Transverse colon (tissue), 4 donors: ENCODE data around the gene SYT14. TPM values are rescaled to one million over a fixed set of nuclear protein-coding genes. Genes with fewer than 3 reads are reported as not detected.
"Not testable (repeated sequence)": the region's sequence is repeated elsewhere in the genome, so short reads cannot be mapped to it uniquely, and the experiment has no call there.

Experiments used
- DNase-seq: peaks from one replicate; pipeline ENCODE4 v3.0.0-alpha.2; 2019
- H3K27ac ChIP-seq, 4 donors: fragments of 200-600 bp; sonication (generic); 2 replicates each; pipeline ENCODE4 v1.5.1; 2016 to 2018; ENCODE audit warnings: inconsistent platforms in 4 of 4
- H3K27me3 ChIP-seq: fragments of 200-600 bp; sonication (generic); 2 replicates; pipeline ENCODE4 v1.5.1; 2017; ENCODE audit warnings: inconsistent platforms
- H3K36me3 ChIP-seq, 4 donors: fragments of 200-600 bp; sonication (generic); 2 replicates each; pipeline ENCODE4 v1.5.1; 2017 to 2019; ENCODE audit warnings: inconsistent platforms in 4 of 4
- H3K4me1 ChIP-seq, 4 donors: fragments of 200-600 bp; sonication (generic); 2 replicates each; pipeline ENCODE4 v1.5.1; 2017 to 2020; ENCODE audit warnings: inconsistent platforms in 4 of 4
- H3K4me3 ChIP-seq, 4 donors: fragments of 200-600 bp; sonication (generic); 1 replicate in 1 of 4; 2 replicates in 3 of 4; pipeline versions ENCODE4 v1.5.1 to v1.6.1; 2017 to 2019; ENCODE audit warnings: inconsistent platforms in 4 of 4
- H3K9me3 ChIP-seq, 2 donors: fragments of 200-600 bp; sonication (generic); 2 replicates each; pipeline ENCODE4 v1.5.1; 2017 to 2019; ENCODE audit warnings: inconsistent platforms in 2 of 2
- CTCF ChIP-seq, 5 experiments: fragments of 200-600 bp in 3 of 5; fragments of 450-650 bp in 2 of 5; sonication (generic) in 3 of 5; IDR thresholded peaks; 1 replicate in 2 of 5; 2 replicates in 3 of 5; pipeline ENCODE4 v1.5.1; 2016 to 2017; ENCODE audit warnings: antibody characterized with exemption in 5 of 5, inconsistent platforms in 3 of 5, mild to moderate bottlenecking in 2 of 5, moderate library complexity in 1 of 5
- EP300 ChIP-seq: sonication (generic); formaldehyde crosslinking; IDR thresholded peaks from one replicate; pipeline ENCODE4 v1.6.1; 2017; ENCODE audit warnings: antibody characterized with exemption, low read depth
- POLR2A ChIP-seq: fragments of 450-650 bp; IDR thresholded peaks from one replicate; pipeline ENCODE4 v1.6.1; 2016; ENCODE audit warnings: antibody characterized with exemption, mild to moderate bottlenecking, moderate library complexity
- POLR2AphosphoS5 ChIP-seq, 3 donors: sonication (generic); formaldehyde crosslinking; IDR thresholded peaks; one replicate each; pipeline ENCODE4 v1.6.1; 2016; ENCODE audit warnings: antibody characterized with exemption in 3 of 3
- WGBS, 2 donors: methylation state at CpG; one replicate each; pipeline ENCODE4 v1.1.5; 2018; ENCODE audit warnings: low coverage in 1 of 2; 5-methylcytosine and 5-hydroxymethylcytosine counted together
- in situ Hi-C, 4 donors: fragments of 200-750 bp; cut with MboI; loops; one replicate each; pipeline versions ENCODE4 v1.15.0 to v1.15.1; 2017; ENCODE audit warnings: low sequenced_read_pairs in 3 of 4, low pct_ligation_motif_present in 1 of 4, low pct_unique_long_range_greater_than_20kb in 1 of 4
- intact Hi-C: fragments of 100-400 bp; cut with DNase I; formaldehyde crosslinking; loops from one replicate; pipeline ENCODE4 v1.15.1; 2023; ENCODE audit warnings: low total_unique reads
- total RNA-seq, 4 donors: library from RNA; depleted of rRNA; stranded (reverse); fragments of >200 nt; gene quantifications; one replicate each; pipeline ENCODE4 v1.1.0, GENCODE V29; 2016

SYT14 gene
- under 1 TPM in 1 of 4 donors, not detected in 3; under 0.01 TPM for total RNA-seq

GRCh38 chr1:209937996-209938959, at the start of gene SYT14:
Gene SYT14, plus strand, starts transcription at chr1:209938217. Its CDS starts 48 bp downstream, at chr1:209938265.
- Histone ChIP-seq H3K4me3 (peak within 1 kb of the TSS in 2 of 4 donors; percentile 14 to 33), H3K36me3 (no peaks in the 10 kb centered on the region), H3K27ac (no peak within 1 kb of the TSS), H3K27me3 (peaks cover 56% of the 10 kb centered on the region), H3K4me1 (peaks cover 0 to 3% (median 0%) of the 10 kb centered on the region in 4 donors), H3K9me3 (no peaks in the 10 kb centered on the region)
- in situ Hi-C loops: no loop called here
- WGBS, 2 donors: 22 to 34% methylated on average over 1 to 67 of the region's 98 CpGs
- TF ChIP-seq CTCF (IDR thresholded peaks at IDR 0.05) (no peak), POLR2A (no peak), EP300 (no peak), POLR2AphosphoS5 (IDR thresholded peaks at IDR 0.05) (no peak)
- intact Hi-C loops: no loop called here
- no peak for DNase-seq

- in situ Hi-C loops, H3K9me3 ChIP-seq, H3K36me3 ChIP-seq, H3K27ac ChIP-seq, DNase-seq, intact Hi-C loops, H3K27me3 ChIP-seq, H3K4me3 ChIP-seq, H3K4me1 ChIP-seq: not testable (repeated sequence)
- 77 to 87% methylated on average over 12 to 31 of the region's 31 CpGs for WGBS, 2 donors
Measured at GRCh38 chr1:209888291-209889076, 49.5 kb upstream of the SYT14 start.

- intact Hi-C loops: no loop called here
- Histone ChIP-seq H3K4me1 (no peaks in the 10 kb centered on the region), H3K27ac (no peak overlapping the region), H3K9me3 (no peaks in the 10 kb centered on the region), H3K27me3 (no peaks in the 10 kb centered on the region), H3K4me3 (no peak overlapping the region), H3K36me3 (no peaks in the 10 kb centered on the region)
- no peak for DNase-seq
- WGBS, 2 donors: 97% methylated on average over 30 of the region's 35 CpGs; no CpG with 5 or more reads in 1 of the 2 donors
- in situ Hi-C loops: no loop called here
- no peak for TF ChIP-seq EP300
- no peak for TF ChIP-seq CTCF (IDR thresholded peaks at IDR 0.05)
- TF ChIP-seq POLR2AphosphoS5 (IDR thresholded peaks at IDR 0.05): no peak
- no peak for TF ChIP-seq POLR2A
Measured at GRCh38 chr1:209889077-209889418, 49.0 kb upstream of the SYT14 start.

GRCh38 chr1:209890641-209891330, 47.2 kb upstream of the SYT14 start:
- DNase-seq: no peak
- intact Hi-C loops: no loop called here
- no peaks in the 10 kb centered on the region for H3K36me3 ChIP-seq
- no peaks in the 10 kb centered on the region for H3K9me3 ChIP-seq
- no peaks in the 10 kb centered on the region for H3K4me1 ChIP-seq
- 38 to 54% methylated on average over 3 of the region's 3 CpGs for WGBS, 2 donors
- no peak for TF ChIP-seq EP300
- TF ChIP-seq POLR2AphosphoS5 (IDR thresholded peaks at IDR 0.05): no peak
- no peak for TF ChIP-seq POLR2A
- TF ChIP-seq CTCF (IDR thresholded peaks at IDR 0.05): no peak
- no peak overlapping the region for H3K4me3 ChIP-seq
- H3K27me3 ChIP-seq: no peaks in the 10 kb centered on the region
- H3K27ac ChIP-seq: no peak overlapping the region
- in situ Hi-C loops: no loop called here
